HEK293 (cell line): Measurements from ENCODE around the gene OR7C1.
A peak's percentile ranks its signal among the peaks of the same experiment; 100 is the strongest.

Experiments used
- CTCF ChIA-PET: fragments of 350-600 bp; formaldehyde crosslinking; extraction: SDS; loops from one replicate; lab custom pipeline; 2021; ENCODE audit warnings: antibody characterized with exemption; lab: Yijun Ruan, JAX
- POLR2A ChIA-PET: fragments of 300-600 bp; formaldehyde crosslinking; extraction: SDS; loops from one replicate; lab custom pipeline; 2020; ENCODE audit warnings: antibody characterized with exemption, inconsistent platforms; lab: Yijun Ruan, JAX
- H3K27ac ChIP-seq: fragments of 200-500 bp; sonication (Bioruptor generic); 2 replicates; pipeline ENCODE4 v1.5.1; 2014; ENCODE audit warnings: low read depth, low read length, control low read depth, inconsistent platforms; ENCODE audit errors: extremely low read depth
- H3K36me3 ChIP-seq, 2 experiments: fragments of 200-500 bp in 1 of 2; sonication (Bioruptor generic) in 1 of 2; 1 replicate in 1 of 2; 2 replicates in 1 of 2; pipeline ENCODE4 v1.5.1; 2014 to 2017; ENCODE audit warnings: inconsistent platforms in 2 of 2, low read length in 2 of 2; ENCODE audit not compliant: control insufficient read depth in 2 of 2, insufficient read depth in 1 of 2
- H3K4me1 ChIP-seq: fragments of 200-500 bp; sonication (Bioruptor generic); 2 replicates; pipeline ENCODE4 v1.5.1; 2014; ENCODE audit warnings: mild to moderate bottlenecking, low read length, inconsistent platforms; ENCODE audit not compliant: control insufficient read depth, insufficient read depth
- H3K4me3 ChIP-seq: 2 replicates; pipeline ENCODE4 v1.5.1; 2011; ENCODE audit warnings: low read depth, mild to moderate bottlenecking, control low read depth, low read length, moderate library complexity
- H3K9me3 ChIP-seq: fragments of 200-500 bp; sonication (Bioruptor generic); 2 replicates; pipeline ENCODE4 v1.5.1; 2014; ENCODE audit warnings: low read depth, low read length, inconsistent platforms; ENCODE audit not compliant: control insufficient read depth, insufficient read depth
- BCL11B ChIP-seq: fragments of 450-650 bp; formaldehyde crosslinking; IDR thresholded peaks from 2 replicates; pipeline ENCODE4 v1.5.1; 2016; ENCODE audit warnings: low read depth, missing biosample characterization, missing genetic modification characterization
- GLI4 ChIP-seq: fragments of 450-650 bp; formaldehyde crosslinking; IDR thresholded peaks from 2 replicates; pipeline ENCODE4 v1.5.1; 2016; ENCODE audit warnings: missing biosample characterization, missing genetic modification characterization
- INSM2 ChIP-seq: fragments of 450-650 bp; formaldehyde crosslinking; IDR thresholded peaks from 2 replicates; pipeline ENCODE4 v1.5.1; 2016; ENCODE audit warnings: missing biosample characterization, missing genetic modification characterization
- KLF8 ChIP-seq: fragments of 450-650 bp; formaldehyde crosslinking; IDR thresholded peaks from 2 replicates; pipeline ENCODE4 v1.5.1; 2016; ENCODE audit warnings: missing biosample characterization, missing genetic modification characterization
- KLF9 ChIP-seq: fragments of 450-650 bp; formaldehyde crosslinking; IDR thresholded peaks from 2 replicates; pipeline ENCODE4 v1.5.1; 2016; ENCODE audit warnings: missing biosample characterization, missing genetic modification characterization, low read depth
- REST ChIP-seq: fragments of 450-650 bp; formaldehyde crosslinking; IDR thresholded peaks from 2 replicates; pipeline ENCODE4 v1.5.1; 2016; ENCODE audit warnings: missing biosample characterization, missing genetic modification characterization
- YY1 ChIP-seq: fragments of 450-650 bp; formaldehyde crosslinking; IDR thresholded peaks from 2 replicates; pipeline ENCODE4 v1.5.1; 2018; ENCODE audit warnings: missing biosample characterization, missing genetic modification characterization
- ZBTB44 ChIP-seq: fragments of 450-650 bp; IDR thresholded peaks from 2 replicates; pipeline ENCODE4 v1.5.1; 2018; ENCODE audit warnings: missing biosample characterization, mild to moderate bottlenecking, missing genetic modification characterization
- ZBTB48 ChIP-seq: fragments of 450-650 bp; formaldehyde crosslinking; IDR thresholded peaks from 2 replicates; pipeline ENCODE4 v1.5.1; 2016; ENCODE audit warnings: missing biosample characterization, missing genetic modification characterization
- ZBTB7A ChIP-seq: fragments of 450-650 bp; formaldehyde crosslinking; IDR thresholded peaks from 2 replicates; pipeline ENCODE4 v1.5.1; 2016; ENCODE audit warnings: low read depth, missing biosample characterization, missing genetic modification characterization
- ZNF112 ChIP-seq: fragments of 450-650 bp; formaldehyde crosslinking; IDR thresholded peaks from 2 replicates; pipeline ENCODE4 v1.5.0; 2017; ENCODE audit warnings: missing biosample characterization, missing genetic modification characterization
- ZNF146 ChIP-seq: fragments of 450-650 bp; formaldehyde crosslinking; IDR thresholded peaks from 2 replicates; pipeline ENCODE4 v1.5.1; 2016; ENCODE audit warnings: missing biosample characterization, missing genetic modification characterization
- ZNF324 ChIP-seq: fragments of 450-650 bp; formaldehyde crosslinking; IDR thresholded peaks from 2 replicates; pipeline ENCODE4 v1.5.1; 2016; ENCODE audit warnings: missing biosample characterization, missing genetic modification characterization
- ZNF366 ChIP-seq: fragments of 450-650 bp; formaldehyde crosslinking; conservative IDR thresholded peaks from 2 replicates; pipeline ENCODE4 v1.5.1; 2016; ENCODE audit warnings: missing biosample characterization, missing genetic modification characterization
- ZNF513 ChIP-seq: fragments of 450-650 bp; IDR thresholded peaks from 2 replicates; pipeline ENCODE4 v1.5.1; 2018; ENCODE audit warnings: missing biosample characterization, missing genetic modification characterization
- ZNF514 ChIP-seq: fragments of 450-650 bp; formaldehyde crosslinking; IDR thresholded peaks from 2 replicates; pipeline ENCODE4 v1.5.1; 2016; ENCODE audit warnings: missing biosample characterization, missing genetic modification characterization
- ZNF558 ChIP-seq: fragments of 450-650 bp; formaldehyde crosslinking; IDR thresholded peaks from 2 replicates; pipeline ENCODE4 v1.5.1; 2016; ENCODE audit warnings: missing biosample characterization, missing genetic modification characterization
- ZNF560 ChIP-seq: fragments of 450-650 bp; formaldehyde crosslinking; IDR thresholded peaks from 2 replicates; pipeline ENCODE4 v1.5.1; 2017; ENCODE audit warnings: missing biosample characterization, missing genetic modification characterization, borderline replicate concordance
- ZNF561 ChIP-seq: fragments of 450-650 bp; IDR thresholded peaks from 2 replicates; pipeline ENCODE4 v1.5.1; 2018; ENCODE audit warnings: missing biosample characterization, missing genetic modification characterization, borderline replicate concordance
- TF ChIP-seq, protein P1 (sequence below): fragments of 450-650 bp; formaldehyde crosslinking; IDR thresholded peaks from 2 replicates; pipeline ENCODE4 v1.5.1; 2016; ENCODE audit warnings: missing biosample characterization, missing genetic modification characterization

The OR7C1 gene

GRCh38 chr19:14763497-14764145, 71.4 kb downstream of the OR7C1 start:
- no peaks in the 10 kb centered on the region for H3K36me3 ChIP-seq
- POLR2A ChIA-PET = no interaction called here
- TF ChIP-seq ZBTB7A (tag by site-specific recombination) (no peak), ZBTB44 (tag by site-specific recombination) (no peak), ZNF366 (tag by site-specific recombination) (peak; percentile 48), ZBTB48 (tag by site-specific recombination) (no peak), ZNF560 (no peak), YY1 (no peak), ZNF513 (tag by site-specific recombination) (peak; percentile 88)
- TF ChIP-seq, all 188 proteins: peak for 2
- Histone ChIP-seq H3K9me3 (no peaks in the 10 kb centered on the region), H3K4me1 (no peaks in the 10 kb centered on the region), H3K27ac (no peak overlapping the region), H3K4me3 (no peak overlapping the region)
- CTCF ChIA-PET = no interaction called here

- POLR2A ChIA-PET = no interaction called here
- no peaks in the 10 kb centered on the region for H3K4me1 ChIP-seq
- no peaks in the 10 kb centered on the region for H3K9me3 ChIP-seq
- no peaks in the 10 kb centered on the region for H3K36me3 ChIP-seq
- TF ChIP-seq, protein P1, sequence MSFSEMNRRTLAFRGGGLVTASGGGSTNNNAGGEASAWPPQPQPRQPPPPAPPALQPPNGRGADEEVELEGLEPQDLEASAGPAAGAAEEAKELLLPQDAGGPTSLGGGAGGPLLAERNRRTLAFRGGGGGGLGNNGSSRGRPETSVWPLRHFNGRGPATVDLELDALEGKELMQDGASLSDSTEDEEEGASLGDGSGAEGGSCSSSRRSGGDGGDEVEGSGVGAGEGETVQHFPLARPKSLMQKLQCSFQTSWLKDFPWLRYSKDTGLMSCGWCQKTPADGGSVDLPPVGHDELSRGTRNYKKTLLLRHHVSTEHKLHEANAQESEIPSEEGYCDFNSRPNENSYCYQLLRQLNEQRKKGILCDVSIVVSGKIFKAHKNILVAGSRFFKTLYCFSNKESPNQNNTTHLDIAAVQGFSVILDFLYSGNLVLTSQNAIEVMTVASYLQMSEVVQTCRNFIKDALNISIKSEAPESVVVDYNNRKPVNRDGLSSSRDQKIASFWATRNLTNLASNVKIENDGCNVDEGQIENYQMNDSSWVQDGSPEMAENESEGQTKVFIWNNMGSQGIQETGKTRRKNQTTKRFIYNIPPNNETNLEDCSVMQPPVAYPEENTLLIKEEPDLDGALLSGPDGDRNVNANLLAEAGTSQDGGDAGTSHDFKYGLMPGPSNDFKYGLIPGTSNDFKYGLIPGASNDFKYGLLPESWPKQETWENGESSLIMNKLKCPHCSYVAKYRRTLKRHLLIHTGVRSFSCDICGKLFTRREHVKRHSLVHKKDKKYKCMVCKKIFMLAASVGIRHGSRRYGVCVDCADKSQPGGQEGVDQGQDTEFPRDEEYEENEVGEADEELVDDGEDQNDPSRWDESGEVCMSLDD (tag by site-specific recombination) = no peak
- TF ChIP-seq BCL11B (tag by site-specific recombination) (no peak), ZNF146 (peak; percentile 92)
- TF ChIP-seq, all 188 proteins: peak for 1
- H3K27ac ChIP-seq = no peak overlapping the region
- CTCF ChIA-PET = interaction anchor here (0.7 kb wide), 2 partner anchors 9 to 830 kb away, joined by 3 to 4 read pairs; no protein-coding TSS in a partner anchor
- no peak overlapping the region for H3K4me3 ChIP-seq
These were observed 72.9 kb downstream of the OR7C1 start for GRCh38 chr19:14762111-14762510.

GRCh38 chr19:14761607-14762006, 73.4 kb downstream of the OR7C1 start:
- Histone ChIP-seq H3K36me3 (no peaks in the 10 kb centered on the region), H3K27ac (no peak overlapping the region), H3K4me3 (no peak overlapping the region), H3K9me3 (no peaks in the 10 kb centered on the region), H3K4me1 (no peaks in the 10 kb centered on the region)
- ChIA-PET CTCF (interaction anchor here (0.7 kb wide), 2 partner anchors 10 to 831 kb away, joined by 3 to 4 read pairs; no protein-coding TSS in a partner anchor), POLR2A (no interaction called here)
- TF ChIP-seq ZNF146 (no peak), KLF8 (tag by site-specific recombination) (no peak), ZNF558 (tag by site-specific recombination) (no peak), INSM2 (tag by site-specific recombination) (no peak), REST (no peak), ZNF514 (tag by site-specific recombination) (no peak), ZNF324 (tag by site-specific recombination) (no peak), GLI4 (tag by site-specific recombination) (no peak), ZNF561 (tag by site-specific recombination) (no peak), KLF9 (tag by site-specific recombination) (no peak), ZNF112 (tag by site-specific recombination) (no peak)
